DLD1 (cell line): ENCODE measurements around the gene ATP2A2.
"Not testable (repeated sequence)": the region's sequence is repeated elsewhere in the genome, so short reads cannot be mapped to it uniquely, and the experiment has no call there.

ENCODE experiments used
- in situ Hi-C: cut with HindIII; loops from 2 replicates; pipeline ENCODE4 v1.10.0; 2017; ENCODE audit warnings: low sequenced_read_pairs

The ATP2A2 gene

DNA sequence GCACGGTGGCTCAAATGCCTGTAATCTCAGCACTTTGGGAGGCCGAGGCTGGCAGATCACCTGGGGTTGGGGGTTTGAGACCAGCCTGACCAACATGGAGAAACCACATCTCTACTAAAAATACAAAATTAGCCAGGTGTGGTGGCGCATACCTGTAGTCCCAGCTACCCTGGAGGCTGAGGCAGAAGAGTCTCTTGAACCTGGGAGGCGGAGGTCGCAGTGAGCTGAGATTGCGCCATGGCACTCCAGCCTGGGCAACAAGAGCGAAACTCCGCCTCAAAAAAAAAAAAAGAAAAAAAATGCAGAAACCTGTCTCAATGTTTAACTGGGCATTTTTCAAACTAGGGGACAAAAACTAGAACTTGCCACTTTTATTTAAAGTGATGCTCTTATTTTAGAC lies 59.2 kb downstream of the ATP2A2 start:
- in situ Hi-C loops, result not testable (repeated sequence)

DNA sequence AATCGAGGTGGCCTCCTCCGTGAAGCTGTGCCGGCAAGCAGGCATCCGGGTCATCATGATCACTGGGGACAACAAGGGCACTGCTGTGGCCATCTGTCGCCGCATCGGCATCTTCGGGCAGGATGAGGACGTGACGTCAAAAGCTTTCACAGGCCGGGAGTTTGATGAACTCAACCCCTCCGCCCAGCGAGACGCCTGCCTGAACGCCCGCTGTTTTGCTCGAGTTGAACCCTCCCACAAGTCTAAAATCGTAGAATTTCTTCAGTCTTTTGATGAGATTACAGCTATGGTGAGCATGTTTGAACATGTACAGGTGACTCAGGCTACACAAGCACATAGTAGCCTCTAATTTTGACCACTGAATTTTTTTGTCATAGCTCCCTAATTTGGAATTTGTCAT lies 59.7 kb downstream of the ATP2A2 start:
- in situ Hi-C loops, result no loop called here

GRCh38 chr12:110342157-110342556 lies 61.1 kb downstream of the ATP2A2 start:
- in situ Hi-C loops, result no loop called here

GRCh38 chr12:110343114-110343513 lies 62.1 kb downstream of the ATP2A2 start:
- in situ Hi-C loops, result no loop called here

- in situ Hi-C loops, result no loop called here
These were observed 62.9 kb downstream of the ATP2A2 start for GRCh38 chr12:110343736-110344555.

GRCh38 chr12:110344657-110345056 lies 63.6 kb downstream of the ATP2A2 start:
- in situ Hi-C loops, result no loop called here

DNA sequence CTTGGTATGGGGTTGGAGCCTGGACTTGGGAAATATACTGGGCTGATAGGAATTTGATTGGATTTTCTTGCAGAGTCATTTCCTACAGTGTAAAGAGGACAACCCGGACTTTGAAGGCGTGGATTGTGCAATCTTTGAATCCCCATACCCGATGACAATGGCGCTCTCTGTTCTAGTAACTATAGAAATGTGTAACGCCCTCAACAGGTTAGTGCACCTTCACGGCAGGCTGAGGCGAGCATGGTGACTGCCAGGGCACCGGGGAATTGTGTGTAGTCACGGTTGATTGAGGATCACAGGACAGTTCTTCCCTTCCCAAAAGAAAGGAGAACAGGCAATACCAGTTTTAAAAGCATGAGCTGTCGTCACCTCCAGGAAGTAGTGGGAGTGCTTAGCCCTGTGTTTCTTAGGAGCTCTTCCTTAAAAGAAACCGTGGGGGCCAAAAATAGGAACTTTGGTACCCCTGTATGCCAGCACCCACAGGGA lies 64.2 kb downstream of the ATP2A2 start:
- in situ Hi-C loops, result no loop called here

- in situ Hi-C loops, result no loop called here
These were observed 64.9 kb downstream of the ATP2A2 start for GRCh38 chr12:110345963-110346362.

DNA sequence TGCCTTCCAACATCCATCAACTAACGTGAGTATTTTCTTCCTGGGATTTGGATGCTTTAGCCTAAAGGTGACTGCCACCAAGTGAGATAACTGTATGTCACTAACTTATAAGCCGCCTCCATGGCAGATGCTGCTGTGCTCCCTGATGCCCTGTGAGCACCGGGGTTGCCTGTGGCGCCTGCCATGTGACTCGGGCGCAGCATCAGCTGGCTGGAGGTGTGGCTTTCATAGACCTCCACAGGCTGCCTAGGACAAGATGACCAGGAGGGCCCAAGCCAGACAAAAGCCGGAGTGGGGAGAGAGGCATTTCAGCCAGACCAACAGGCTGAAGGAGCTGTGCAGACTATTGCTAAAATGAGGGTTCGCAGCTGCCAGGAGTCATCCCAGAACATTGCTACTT lies 66.7 kb downstream of the ATP2A2 start:
- in situ Hi-C loops, result no loop called here

- in situ Hi-C loops, result no loop called here
These were observed 67.5 kb downstream of the ATP2A2 start for GRCh38 chr12:110348431-110349059.

DNA sequence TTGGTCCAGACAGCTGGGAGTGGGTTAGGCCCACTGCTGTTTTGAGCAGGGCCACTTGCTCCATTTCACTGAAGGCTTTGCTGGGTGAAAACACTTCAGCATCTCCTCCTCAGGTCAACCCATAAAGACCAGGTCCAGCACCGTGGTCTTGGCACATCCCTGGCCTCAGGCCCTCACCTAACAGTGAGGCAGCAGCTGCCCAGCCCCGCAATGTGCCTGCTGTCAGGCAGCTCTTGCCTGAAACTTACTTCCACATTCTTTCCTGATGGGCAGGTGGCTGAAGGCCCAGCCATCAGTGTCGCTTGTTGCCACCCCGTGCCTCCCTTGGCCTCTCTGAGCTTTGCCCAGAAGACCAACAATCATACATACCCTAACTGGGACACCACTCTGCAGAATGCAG lies 68.0 kb downstream of the ATP2A2 start:
- in situ Hi-C loops, result no loop called here

- in situ Hi-C loops, result no loop called here
These were observed 68.6 kb downstream of the ATP2A2 start for GRCh38 chr12:110349514-110350151.

- in situ Hi-C loops, result no loop called here
These were observed 70.1 kb downstream of the ATP2A2 start for GRCh38 chr12:110351119-110351518.

GRCh38 chr12:110352401-110352800 lies 71.4 kb downstream of the ATP2A2 start:
- in situ Hi-C loops, result no loop called here

DNA sequence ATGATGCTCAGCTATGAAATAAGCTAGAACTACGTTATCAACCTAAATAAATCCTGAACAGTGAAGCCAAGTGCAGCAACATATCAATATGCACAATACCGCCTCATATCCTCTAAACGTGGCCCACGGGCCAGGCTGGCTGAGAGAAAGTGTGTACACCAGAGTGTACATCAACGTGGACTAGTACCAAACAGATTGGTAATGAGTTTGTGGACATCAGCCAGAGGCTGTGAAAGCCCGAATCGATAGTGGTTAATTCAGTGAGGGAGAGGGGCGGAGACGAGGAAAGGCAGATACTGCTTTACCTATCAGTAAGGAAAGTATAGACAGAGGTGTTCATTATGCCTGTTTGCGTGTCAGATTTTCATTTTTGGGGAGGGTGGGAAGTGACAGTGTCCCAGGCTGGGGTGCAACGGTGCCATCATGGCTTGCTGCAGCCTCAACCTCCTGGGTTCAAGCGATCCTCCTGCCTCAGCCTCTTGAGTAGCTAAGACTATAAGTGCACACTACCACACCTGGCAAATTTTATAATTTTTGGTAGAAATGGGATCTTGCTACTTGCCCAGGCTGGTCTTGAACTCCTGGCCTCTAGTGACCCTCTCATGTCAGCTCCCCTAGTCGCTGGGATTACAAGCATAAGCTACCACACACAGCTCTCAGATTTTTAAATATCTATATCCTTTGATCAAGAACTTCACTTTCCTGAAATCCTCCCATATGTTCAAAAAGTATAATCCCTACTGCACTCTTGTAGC lies 72.3 kb downstream of the ATP2A2 start:
- in situ Hi-C loops, result no loop called here

DNA sequence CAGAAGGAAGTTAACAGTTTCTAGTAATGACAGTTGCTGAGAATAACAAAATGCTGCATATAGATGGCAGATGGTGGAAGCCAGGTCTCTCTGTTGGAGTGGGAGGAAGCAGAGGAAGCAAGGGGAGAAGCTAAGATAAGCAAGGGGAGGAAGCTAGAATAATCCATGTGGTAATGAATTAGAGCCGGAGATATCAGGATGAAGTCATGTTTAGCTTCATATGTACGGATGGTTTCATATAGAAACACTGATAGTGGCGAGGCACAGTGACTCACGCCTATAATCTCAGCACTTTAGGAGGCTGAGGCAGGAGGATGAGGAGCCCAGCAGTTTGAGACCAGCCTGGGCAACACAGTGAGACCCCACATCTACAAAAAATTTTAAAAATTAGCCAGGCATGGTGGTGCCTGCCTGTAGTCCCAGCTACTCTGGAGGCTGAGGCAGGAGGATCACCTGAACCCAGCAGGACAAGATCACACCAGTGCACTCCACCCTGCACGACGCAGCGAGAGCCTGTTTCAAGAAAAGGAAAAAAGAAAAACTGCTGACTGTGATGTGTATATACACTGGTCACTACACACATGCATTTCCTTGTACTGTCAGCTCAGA lies 73.2 kb downstream of the ATP2A2 start:
- in situ Hi-C loops, result no loop called here

DNA sequence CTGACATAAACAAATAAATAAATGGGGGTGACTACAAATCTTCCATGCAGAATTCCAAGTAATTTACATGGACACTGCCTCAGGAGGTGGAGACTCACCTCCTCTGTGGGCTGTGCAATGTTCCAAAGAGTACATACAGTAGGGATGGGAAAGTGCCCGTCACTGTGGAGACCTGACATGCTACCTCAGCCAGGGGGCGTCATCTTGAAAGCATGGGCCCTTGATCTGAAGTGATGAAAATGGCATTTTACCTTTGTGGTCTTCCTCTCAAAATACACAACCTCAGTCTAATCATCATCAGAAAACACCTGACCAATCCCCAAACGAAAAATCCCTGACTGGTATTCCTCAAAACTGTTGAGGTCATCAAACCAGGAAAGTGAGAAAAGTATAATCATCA lies 74.0 kb downstream of the ATP2A2 start:
- in situ Hi-C loops, result no loop called here

DNA sequence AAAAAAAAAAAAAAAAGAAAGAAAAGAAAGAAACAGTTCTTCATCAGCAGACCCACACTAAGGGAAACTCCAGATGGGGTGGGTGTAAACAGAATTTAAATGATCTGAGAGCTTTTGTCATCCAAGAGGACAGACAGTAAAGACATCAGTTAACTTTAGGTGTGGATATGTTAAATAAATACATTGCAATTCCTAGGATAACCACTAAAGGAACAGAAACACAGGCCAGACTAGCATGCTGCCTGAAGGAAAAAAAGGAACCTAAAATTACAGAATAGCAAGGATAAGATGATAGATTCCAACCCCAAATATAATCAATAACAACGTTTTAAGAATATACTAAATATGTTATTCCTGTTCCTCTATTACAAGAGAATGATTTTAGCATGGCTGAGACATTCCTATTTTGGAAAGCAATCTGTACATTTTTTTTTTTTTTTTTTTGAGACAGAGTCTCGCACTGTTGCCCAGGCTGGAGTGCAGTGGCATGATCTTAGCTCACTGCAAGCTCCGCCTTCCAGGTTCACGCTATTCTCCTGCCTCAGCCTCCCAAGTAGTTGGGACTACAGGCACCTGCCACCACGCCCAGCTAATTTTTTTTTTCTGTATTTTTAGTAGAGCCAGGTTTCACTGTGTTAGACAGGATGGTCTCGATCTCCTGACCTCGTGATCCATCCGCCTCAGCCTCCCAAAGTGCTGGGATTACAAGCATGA lies 77.5 kb downstream of the ATP2A2 start:
- in situ Hi-C loops, result not testable (repeated sequence)

- in situ Hi-C loops, result no loop called here
These were observed 80.2 kb downstream of the ATP2A2 start for GRCh38 chr12:110361216-110361615.
